SK-N-DZ (cell line): ENCODE results near the gene PDHA2.

ENCODE experiments used
- small RNA-seq, 2 experiments: library from RNA; depleted of rRNA; stranded (forward); fragments of <200 nt; gene quantifications; one replicate each; pipeline ENCODE3, GENCODE V24; 2014

The PDHA2 gene

Small RNAs within 50 kb of the gene (small RNA-seq; reads per million reads assigned to genes)
- gene RNU6-1059P, result 0 reads per million in 2 experiments
